SK-N-SH treated with all-trans-retinoic acid at 6 μM for 48 hours (cell line): ENCODE results near the gene NUP214.

ENCODE experiments used
- ARNTL ChIP-seq: fragments of 450-650 bp; formaldehyde crosslinking; IDR thresholded peaks from 2 replicates; pipeline ENCODE4 v1.5.0; 2020; ENCODE audit warnings: low read depth, mild to moderate bottlenecking, moderate library complexity, borderline replicate concordance
- BACH2 ChIP-seq: fragments of 250-450 bp; sonication (Bioruptor Pico); IDR thresholded peaks from 2 replicates; pipeline ENCODE4 v1.9.0; 2021; ENCODE audit warnings: mild to moderate bottlenecking, borderline replicate concordance
- GLIS3 ChIP-seq: fragments of 250-450 bp; sonication (Bioruptor Pico); IDR thresholded peaks from 2 replicates; pipeline ENCODE4 v1.5.0; 2020; ENCODE audit warnings: mild to moderate bottlenecking, moderate library complexity
- OSR1 ChIP-seq: fragments of 250-450 bp; sonication (Bioruptor Pico); IDR thresholded peaks from 2 replicates; pipeline ENCODE4 v1.8.0; 2022; ENCODE audit warnings: moderate library complexity, mild to moderate bottlenecking, inconsistent platforms
- ZC3H10 ChIP-seq: fragments of 250-450 bp; sonication (Bioruptor Pico); IDR thresholded peaks from 2 replicates; pipeline ENCODE4 v1.5.1; 2021; ENCODE audit warnings: mild to moderate bottlenecking, moderate library complexity
- ZFP3 ChIP-seq: fragments of 250-450 bp; sonication (Bioruptor Pico); IDR thresholded peaks from 2 replicates; pipeline ENCODE4 v1.5.0; 2020; ENCODE audit warnings: mild to moderate bottlenecking, moderate library complexity
- ZNF8 ChIP-seq: fragments of 450-650 bp; formaldehyde crosslinking; IDR thresholded peaks from 2 replicates; pipeline ENCODE4 v1.5.0; 2020; ENCODE audit warnings: mild to moderate bottlenecking, moderate library complexity
- TF ChIP-seq, protein P1 (sequence below): fragments of 250-450 bp; sonication (Bioruptor Pico); IDR thresholded peaks from 2 replicates; pipeline ENCODE4 v1.8.0; 2020; ENCODE audit warnings: mild to moderate bottlenecking, moderate library complexity, borderline replicate concordance
- TF ChIP-seq, protein P2 (sequence below): fragments of 250-450 bp; sonication (Bioruptor Pico); IDR thresholded peaks from 2 replicates; pipeline ENCODE4 v1.8.0; 2021; ENCODE audit warnings: low read depth, mild to moderate bottlenecking, moderate library complexity, borderline replicate concordance

DNA sequence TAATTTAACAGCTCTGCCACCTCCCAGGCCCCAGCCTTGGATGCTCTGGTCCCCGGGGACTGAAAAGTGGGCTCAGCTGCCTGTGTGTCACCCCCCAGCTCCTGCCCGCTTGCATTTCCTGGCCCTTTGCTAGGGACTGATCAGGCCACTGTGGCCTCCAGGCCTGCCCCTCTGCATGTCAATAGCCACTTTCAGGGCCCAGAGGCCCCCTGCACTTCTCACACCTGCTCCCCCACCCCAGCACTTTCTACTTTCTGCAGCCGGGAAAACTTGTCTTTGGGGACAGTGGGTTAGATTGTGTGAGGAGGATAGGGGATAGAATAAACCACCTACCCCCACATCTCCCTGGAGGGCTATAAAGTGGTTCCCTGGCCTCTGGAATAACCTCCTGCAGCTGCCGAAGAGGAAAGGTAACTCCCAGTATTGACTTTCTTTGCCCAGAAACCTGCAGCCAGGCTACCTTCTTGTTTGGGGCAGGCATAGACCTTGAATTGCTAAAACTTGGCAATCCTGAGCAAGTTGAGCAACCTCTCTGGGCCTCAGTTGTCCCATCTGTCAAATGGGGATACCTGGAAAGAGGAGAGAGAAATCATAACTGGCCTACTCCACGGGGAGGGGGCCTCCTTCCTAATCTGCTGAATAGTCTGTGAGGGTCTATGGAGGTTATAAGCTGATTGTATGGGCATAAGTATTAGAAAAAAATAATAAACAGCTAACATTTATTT lies 21.2 kb upstream of the NUP214 start:
- TF ChIP-seq BACH2 (no peak), GLIS3 (CRISPR knock-in tag) (no peak), ZNF8 (CRISPR knock-in tag) (no peak), ZFP3 (CRISPR knock-in tag) (no peak), ZC3H10 (no peak), ARNTL (CRISPR knock-in tag) (no peak), OSR1 (no peak)
- TF ChIP-seq, protein P1, sequence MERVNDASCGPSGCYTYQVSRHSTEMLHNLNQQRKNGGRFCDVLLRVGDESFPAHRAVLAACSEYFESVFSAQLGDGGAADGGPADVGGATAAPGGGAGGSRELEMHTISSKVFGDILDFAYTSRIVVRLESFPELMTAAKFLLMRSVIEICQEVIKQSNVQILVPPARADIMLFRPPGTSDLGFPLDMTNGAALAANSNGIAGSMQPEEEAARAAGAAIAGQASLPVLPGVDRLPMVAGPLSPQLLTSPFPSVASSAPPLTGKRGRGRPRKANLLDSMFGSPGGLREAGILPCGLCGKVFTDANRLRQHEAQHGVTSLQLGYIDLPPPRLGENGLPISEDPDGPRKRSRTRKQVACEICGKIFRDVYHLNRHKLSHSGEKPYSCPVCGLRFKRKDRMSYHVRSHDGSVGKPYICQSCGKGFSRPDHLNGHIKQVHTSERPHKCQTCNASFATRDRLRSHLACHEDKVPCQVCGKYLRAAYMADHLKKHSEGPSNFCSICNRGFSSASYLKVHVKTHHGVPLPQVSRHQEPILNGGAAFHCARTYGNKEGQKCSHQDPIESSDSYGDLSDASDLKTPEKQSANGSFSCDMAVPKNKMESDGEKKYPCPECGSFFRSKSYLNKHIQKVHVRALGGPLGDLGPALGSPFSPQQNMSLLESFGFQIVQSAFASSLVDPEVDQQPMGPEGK (CRISPR knock-in tag) = no peak
- TF ChIP-seq, protein P2, sequence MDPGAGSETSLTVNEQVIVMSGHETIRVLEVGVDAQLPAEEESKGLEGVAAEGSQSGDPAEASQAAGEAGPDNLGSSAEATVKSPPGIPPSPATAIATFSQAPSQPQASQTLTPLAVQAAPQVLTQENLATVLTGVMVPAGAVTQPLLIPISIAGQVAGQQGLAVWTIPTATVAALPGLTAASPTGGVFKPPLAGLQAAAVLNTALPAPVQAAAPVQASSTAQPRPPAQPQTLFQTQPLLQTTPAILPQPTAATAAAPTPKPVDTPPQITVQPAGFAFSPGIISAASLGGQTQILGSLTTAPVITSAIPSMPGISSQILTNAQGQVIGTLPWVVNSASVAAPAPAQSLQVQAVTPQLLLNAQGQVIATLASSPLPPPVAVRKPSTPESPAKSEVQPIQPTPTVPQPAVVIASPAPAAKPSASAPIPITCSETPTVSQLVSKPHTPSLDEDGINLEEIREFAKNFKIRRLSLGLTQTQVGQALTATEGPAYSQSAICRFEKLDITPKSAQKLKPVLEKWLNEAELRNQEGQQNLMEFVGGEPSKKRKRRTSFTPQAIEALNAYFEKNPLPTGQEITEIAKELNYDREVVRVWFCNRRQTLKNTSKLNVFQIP (CRISPR knock-in tag) = no peak
